HFF-Myc (cell line): ENCODE measurements around the gene CHSY1.
A peak's percentile ranks its signal among the peaks of the same experiment; 100 is the strongest.

Experiments used
- DNase-seq: peaks from one replicate; pipeline ENCODE4 v3.0.0-alpha.2; 2011; ENCODE audit warnings: low read depth; ENCODE audit errors: extremely low read depth
- H3K4me3 ChIP-seq: replicated peaks from 2 replicates; pipeline ENCODE4 v1.5.1; 2011; ENCODE audit warnings: low read depth, mild to moderate bottlenecking, control low read depth, low read length
- TF ChIP-seq, protein P1 (sequence below): IDR thresholded peaks from 2 replicates; pipeline ENCODE4 v1.5.1; 2012; ENCODE audit warnings: mild to moderate bottlenecking, low read depth, low read length, control low read depth; ENCODE audit errors: missing control alignments

CHSY1 gene

DNA sequence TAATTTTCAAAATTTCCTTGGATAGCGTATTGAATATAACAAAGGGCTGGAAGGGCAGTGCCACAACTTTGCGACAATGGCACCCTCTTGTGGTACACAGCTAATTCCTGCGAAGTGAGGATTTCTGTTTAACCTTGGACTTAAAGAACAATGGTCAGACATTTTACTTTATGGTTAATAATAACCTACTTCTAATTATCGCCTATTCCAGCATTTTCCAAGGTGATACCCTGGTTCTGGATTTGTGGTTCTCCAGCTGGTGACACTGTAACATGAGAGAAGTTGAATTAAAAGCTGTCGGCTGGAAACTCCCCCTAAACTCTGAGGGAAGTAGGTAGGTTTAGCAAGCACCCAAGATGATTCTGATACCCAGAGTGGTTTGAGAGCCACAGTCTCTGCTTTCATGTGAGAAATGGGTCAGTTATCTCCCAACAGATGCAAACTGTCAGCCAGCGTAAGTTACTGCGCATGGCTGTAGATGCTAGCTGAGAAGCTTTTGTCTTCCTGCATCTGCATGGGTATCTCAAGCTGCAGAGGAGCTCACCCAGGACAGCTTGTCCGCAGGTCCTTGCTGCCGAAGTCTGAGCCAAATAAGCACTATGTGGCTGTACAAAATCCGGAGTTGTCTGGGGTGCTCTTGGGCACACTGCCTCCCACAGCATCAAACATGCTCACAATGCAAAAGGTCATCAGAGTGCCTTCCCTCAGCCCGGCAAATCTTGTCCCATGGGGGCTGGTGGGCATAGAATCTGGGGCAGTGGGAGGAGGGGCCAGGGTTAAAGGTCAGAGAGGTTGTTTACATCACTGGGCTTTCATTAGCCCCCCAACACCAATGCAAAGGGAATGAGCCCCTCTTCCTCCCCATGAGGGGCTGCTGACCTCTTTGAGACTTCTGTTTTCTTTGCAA, 6.6 kb upstream of the CHSY1 start:
- H3K4me3 ChIP-seq = no peak overlapping the region
- TF ChIP-seq, protein P1, sequence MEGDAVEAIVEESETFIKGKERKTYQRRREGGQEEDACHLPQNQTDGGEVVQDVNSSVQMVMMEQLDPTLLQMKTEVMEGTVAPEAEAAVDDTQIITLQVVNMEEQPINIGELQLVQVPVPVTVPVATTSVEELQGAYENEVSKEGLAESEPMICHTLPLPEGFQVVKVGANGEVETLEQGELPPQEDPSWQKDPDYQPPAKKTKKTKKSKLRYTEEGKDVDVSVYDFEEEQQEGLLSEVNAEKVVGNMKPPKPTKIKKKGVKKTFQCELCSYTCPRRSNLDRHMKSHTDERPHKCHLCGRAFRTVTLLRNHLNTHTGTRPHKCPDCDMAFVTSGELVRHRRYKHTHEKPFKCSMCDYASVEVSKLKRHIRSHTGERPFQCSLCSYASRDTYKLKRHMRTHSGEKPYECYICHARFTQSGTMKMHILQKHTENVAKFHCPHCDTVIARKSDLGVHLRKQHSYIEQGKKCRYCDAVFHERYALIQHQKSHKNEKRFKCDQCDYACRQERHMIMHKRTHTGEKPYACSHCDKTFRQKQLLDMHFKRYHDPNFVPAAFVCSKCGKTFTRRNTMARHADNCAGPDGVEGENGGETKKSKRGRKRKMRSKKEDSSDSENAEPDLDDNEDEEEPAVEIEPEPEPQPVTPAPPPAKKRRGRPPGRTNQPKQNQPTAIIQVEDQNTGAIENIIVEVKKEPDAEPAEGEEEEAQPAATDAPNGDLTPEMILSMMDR = peak; percentile 78
- peak; percentile 65 for DNase-seq

DNA sequence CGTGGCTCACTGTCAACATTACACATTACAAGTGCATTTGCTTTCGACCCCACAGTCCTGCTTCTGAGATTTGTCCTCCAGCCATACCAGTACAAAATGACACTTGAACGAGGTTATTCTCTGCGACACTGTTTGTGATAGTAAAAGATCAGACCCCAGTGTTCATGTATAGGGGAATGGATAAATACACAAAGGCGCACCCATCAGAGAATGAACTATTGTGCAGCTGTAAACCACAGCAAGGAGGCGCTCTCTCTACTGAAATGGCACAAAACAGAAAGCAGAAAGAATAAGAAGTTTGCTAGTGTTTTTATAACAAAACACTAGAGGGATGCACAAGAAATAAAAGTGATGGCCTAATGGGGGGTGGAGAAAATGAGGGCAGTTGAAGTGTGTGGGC, 4.9 kb upstream of the CHSY1 start:
- no peak overlapping the region for H3K4me3 ChIP-seq
- TF ChIP-seq, protein P1 = peak; percentile 45
- no peak for DNase-seq

DNA sequence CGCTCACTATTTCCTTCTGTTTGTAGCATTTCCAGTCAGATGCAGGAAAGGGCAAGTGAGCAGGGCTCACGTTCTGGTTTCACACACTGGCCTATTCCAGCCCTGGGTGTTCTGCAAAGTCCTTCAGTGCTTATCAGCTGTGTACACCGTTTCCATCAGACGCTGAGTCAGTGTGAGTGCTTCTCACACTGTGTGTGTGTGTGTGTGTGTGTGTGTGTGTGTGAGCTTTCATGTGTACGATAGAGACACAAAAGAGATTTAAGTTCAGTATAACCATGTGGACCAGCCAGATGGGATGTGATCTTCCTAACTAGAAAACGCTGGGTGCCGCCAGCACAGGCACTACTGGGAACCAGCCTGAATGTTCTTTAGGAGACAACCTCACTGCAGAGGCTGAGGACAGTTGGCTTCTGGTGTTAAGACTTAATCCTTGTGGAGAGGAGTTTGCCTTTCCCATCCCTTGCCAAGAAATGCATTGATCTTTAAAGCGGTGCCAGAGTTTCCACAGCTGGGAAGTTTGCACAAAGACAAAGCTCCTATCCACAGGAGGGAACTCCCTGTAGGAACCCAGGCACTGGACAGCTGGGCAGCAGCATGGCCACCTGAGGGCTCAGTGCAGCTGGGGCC, 3.9 kb upstream of the CHSY1 start:
- TF ChIP-seq, protein P1 = no peak
- no peak for DNase-seq

DNA sequence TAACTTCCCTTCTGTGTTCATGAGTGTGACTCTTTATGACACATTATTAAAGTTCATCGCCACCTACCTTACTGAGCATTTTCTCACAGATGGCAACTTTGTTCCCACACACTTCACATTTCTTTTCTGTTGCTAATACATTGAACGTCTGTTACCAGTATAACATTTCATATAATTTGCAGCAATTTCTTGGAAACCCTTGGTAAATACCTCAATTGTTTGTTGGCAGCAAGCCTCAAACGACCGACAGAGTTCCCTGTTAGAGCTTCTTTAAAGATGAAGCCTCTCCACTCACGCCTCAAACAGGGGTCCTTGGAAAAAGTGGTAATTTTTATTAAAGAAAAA, 3.2 kb upstream of the CHSY1 start:
- no peak for DNase-seq
- no peak overlapping the region for H3K4me3 ChIP-seq
- TF ChIP-seq, protein P1 = no peak

More for the DNA sequence above, 3.9 kb upstream of the CHSY1 start:
- no peak overlapping the region for H3K4me3 ChIP-seq

DNA sequence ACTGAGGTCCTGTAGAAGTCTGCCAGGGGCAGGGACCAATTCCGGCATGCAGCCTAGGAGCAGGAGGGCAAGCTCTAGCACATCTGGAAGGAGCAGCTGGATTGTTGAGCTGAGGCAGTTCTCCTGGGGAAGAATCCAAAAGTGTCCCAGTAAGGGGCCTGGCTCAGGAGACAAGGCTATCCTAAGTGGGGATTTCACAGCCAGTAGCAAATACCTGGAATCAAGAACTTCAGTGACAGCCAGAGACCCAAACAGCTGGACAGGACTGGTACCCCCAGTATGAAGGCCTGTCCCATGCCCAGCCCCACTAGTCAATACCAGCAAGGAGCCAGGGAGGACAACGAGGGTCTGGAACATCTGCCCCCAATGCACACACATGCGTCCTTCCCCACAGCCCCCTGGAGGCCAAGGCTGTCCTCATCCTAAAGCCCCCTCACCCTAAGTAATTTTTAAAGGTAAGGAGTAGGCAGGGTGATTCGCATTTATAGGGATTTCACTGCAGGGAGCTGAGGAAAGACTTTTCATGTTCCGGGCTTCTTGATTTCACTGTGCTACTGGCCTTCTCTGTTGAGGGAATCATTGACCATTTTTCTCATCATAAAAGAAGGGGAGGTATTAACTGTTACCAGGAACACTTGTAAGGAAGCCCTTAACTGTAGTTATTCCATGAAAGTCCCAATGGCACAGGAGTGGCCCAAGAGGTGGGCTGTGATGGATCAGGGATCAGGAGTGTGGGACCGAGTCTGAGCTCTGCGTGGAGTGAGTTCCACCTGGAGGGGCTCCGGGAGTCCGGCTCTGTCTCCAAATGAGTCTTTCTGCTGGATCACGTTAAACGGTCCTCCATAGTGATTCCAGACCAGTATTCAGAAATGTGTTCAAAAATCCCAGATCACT, 2.6 kb upstream of the CHSY1 start:
- TF ChIP-seq, protein P1 = peak; percentile 6
- DNase-seq = no peak
- no peak overlapping the region for H3K4me3 ChIP-seq

DNA sequence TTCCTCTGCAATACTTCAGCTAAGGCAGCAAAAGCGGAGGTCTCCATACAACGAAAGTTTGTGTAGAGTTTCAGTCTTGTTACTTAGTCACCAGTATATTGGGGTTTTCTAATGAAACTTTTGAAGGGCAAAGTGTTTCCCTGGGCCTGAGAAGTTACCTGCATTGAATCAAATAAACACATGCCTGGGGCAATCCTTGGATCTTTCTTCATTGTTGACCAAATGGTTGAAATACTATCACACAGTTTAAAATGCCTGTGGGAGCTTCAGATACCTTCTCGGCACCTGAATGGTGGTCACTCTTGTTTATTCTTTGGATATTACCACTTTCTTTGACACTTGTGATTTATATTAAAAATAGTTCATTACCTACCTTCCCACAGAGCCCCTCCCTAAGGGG, 988 bp upstream of the CHSY1 start:
- peak overlapping the region; percentile 55 for H3K4me3 ChIP-seq
- no peak for DNase-seq
- TF ChIP-seq, protein P1 = no peak
